Measurements from ENCODE around the gene AZIN2.
"Not testable (repeated sequence)": the region's sequence is repeated elsewhere in the genome, so short reads cannot be mapped to it uniquely, and the experiment has no call there.

DNA sequence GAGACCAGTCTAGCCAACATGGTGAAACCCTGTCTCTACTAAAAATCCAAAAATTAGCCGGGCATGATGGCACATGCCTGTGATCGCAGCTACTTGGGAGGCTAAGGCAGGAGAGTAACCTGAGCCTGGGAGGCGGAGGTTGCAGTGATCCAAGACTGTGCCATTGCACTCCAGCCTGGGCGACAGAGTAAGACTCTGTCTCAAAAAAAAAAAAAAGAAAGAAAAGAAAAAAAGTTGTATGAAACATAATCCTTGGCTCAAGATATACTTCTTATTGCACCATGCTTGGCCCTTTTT lies 19.1 kb downstream of the AZIN2 start:
- TF ChIP-seq, protein P1, sequence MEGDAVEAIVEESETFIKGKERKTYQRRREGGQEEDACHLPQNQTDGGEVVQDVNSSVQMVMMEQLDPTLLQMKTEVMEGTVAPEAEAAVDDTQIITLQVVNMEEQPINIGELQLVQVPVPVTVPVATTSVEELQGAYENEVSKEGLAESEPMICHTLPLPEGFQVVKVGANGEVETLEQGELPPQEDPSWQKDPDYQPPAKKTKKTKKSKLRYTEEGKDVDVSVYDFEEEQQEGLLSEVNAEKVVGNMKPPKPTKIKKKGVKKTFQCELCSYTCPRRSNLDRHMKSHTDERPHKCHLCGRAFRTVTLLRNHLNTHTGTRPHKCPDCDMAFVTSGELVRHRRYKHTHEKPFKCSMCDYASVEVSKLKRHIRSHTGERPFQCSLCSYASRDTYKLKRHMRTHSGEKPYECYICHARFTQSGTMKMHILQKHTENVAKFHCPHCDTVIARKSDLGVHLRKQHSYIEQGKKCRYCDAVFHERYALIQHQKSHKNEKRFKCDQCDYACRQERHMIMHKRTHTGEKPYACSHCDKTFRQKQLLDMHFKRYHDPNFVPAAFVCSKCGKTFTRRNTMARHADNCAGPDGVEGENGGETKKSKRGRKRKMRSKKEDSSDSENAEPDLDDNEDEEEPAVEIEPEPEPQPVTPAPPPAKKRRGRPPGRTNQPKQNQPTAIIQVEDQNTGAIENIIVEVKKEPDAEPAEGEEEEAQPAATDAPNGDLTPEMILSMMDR (IDR thresholded peaks at IDR 0.05; ENCODE audit: control extremely low read depth in 1 of 3, insufficient read depth in 1 of 3, low read depth in 1 of 3, low read length in 3 of 3): not testable (repeated sequence)
- not testable (repeated sequence) for TF ChIP-seq SRF (IDR thresholded peaks at IDR 0.05; ENCODE audit: low read depth, low read length); EP300 (IDR thresholded peaks at IDR 0.05; ENCODE audit: borderline replicate concordance in 1 of 2, low read depth in 2 of 2, low read length in 2 of 2); TAF1 (IDR thresholded peaks at IDR 0.05; ENCODE audit: low read depth, low read length); NRF1 (IDR thresholded peaks at IDR 0.05; ENCODE audit: low read depth, low read length); CREB1 (IDR thresholded peaks at IDR 0.05); GABPA (IDR thresholded peaks at IDR 0.05; ENCODE audit: borderline replicate concordance, insufficient read depth, low read length); NANOG (IDR thresholded peaks at IDR 0.05; ENCODE audit: insufficient read depth, low read depth, low read length, poor library complexity, severe bottlenecking); POLR2A (IDR thresholded peaks at IDR 0.05; ENCODE audit: control extremely low read depth in 1 of 2, low read depth in 2 of 2, low read length in 2 of 2)
- TF ChIP-seq, protein P2, sequence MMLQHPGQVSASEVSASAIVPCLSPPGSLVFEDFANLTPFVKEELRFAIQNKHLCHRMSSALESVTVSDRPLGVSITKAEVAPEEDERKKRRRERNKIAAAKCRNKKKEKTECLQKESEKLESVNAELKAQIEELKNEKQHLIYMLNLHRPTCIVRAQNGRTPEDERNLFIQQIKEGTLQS (IDR thresholded peaks at IDR 0.05; ENCODE audit: insufficient read depth, low read depth, low read length): not testable (repeated sequence)

Data from H1 (cell line).